SK-N-SH treated with all-trans-retinoic acid at 6 μM for 48 hours (cell line): Measurements from ENCODE around the gene MYO19.

Source experiments
- TOX ChIP-seq: fragments of 250-450 bp; sonication (Bioruptor Pico); IDR thresholded peaks from 2 replicates; pipeline ENCODE4 v1.8.0; 2021; ENCODE audit warnings: mild to moderate bottlenecking, moderate library complexity, borderline replicate concordance
- TF ChIP-seq, protein P1 (sequence below): fragments of 250-450 bp; sonication (Bioruptor Pico); IDR thresholded peaks from 2 replicates; pipeline ENCODE4 v1.5.0; 2020; ENCODE audit warnings: mild to moderate bottlenecking, moderate library complexity

DNA sequence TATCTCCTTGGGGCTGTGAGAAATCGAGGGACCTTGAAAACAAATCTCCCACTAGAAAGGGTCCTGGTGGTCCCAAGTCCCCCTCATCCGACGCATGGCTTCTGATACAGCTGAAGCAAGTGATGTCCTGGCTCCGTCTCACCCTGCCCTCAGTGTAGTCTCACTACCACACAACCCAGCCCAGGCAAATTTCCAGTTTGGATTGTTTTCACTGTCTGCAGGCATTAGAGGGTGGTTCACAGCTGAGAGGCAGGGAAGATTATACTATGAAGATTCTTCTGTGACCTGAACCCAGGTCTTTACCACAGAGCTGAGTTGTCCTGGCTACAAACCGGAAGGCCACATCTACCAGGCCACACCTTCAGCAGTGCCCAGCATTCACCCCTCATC, 30.5 kb downstream of the MYO19 start:
- TF ChIP-seq TOX: no peak
- TF ChIP-seq, protein P1, sequence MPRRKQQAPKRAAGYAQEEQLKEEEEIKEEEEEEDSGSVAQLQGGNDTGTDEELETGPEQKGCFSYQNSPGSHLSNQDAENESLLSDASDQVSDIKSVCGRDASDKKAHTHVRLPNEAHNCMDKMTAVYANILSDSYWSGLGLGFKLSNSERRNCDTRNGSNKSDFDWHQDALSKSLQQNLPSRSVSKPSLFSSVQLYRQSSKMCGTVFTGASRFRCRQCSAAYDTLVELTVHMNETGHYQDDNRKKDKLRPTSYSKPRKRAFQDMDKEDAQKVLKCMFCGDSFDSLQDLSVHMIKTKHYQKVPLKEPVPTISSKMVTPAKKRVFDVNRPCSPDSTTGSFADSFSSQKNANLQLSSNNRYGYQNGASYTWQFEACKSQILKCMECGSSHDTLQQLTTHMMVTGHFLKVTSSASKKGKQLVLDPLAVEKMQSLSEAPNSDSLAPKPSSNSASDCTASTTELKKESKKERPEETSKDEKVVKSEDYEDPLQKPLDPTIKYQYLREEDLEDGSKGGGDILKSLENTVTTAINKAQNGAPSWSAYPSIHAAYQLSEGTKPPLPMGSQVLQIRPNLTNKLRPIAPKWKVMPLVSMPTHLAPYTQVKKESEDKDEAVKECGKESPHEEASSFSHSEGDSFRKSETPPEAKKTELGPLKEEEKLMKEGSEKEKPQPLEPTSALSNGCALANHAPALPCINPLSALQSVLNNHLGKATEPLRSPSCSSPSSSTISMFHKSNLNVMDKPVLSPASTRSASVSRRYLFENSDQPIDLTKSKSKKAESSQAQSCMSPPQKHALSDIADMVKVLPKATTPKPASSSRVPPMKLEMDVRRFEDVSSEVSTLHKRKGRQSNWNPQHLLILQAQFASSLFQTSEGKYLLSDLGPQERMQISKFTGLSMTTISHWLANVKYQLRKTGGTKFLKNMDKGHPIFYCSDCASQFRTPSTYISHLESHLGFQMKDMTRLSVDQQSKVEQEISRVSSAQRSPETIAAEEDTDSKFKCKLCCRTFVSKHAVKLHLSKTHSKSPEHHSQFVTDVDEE (CRISPR knock-in tag): no peak
